Measurements from ENCODE around the gene GRIPAP1.
"Not testable (repeated sequence)": the region's sequence is repeated elsewhere in the genome, so short reads cannot be mapped to it uniquely, and the experiment has no call there.

Gene GRIPAP1

DNA sequence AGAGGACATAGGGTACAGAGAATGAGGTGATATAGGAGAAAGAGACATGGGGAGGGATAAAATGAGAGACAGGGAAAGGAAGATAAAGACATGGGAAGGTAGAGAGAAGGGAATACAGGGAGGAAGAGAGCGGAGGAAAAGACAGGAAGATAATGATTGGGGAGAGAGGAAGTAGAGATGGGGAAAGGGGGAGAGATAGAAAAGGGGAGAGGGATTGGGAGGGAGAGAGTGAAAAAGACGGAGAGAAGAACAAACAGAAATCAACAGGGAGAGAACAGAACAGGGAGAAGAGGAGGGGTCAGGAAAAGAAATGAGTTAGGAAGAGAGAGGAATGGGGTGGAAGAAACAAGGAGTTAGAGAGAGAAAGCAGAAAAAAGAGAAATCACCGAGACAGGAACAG lies 4.6 kb downstream of the GRIPAP1 start:
- DNase-seq, result no peak

DNA sequence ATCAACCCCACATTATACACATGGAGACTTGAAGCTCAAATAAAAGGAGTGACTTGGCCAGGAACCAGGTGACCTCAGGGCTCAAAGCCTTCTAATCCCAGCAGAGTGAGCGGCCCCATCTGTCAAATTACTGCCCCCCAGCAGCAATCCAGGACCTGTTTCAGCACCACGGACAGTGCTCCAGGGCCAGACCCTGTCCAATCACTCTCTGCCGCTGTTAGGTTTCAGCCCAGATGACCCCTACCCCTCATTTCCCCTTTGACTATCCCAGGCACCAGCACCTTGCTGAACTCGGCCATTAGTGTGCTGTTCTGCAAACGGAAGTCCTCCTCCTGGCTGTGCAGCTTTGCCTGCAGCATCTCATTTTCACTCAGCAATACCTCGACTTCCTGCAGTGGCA lies 5.1 kb downstream of the GRIPAP1 start:
- DNase-seq, result no peak

DNA sequence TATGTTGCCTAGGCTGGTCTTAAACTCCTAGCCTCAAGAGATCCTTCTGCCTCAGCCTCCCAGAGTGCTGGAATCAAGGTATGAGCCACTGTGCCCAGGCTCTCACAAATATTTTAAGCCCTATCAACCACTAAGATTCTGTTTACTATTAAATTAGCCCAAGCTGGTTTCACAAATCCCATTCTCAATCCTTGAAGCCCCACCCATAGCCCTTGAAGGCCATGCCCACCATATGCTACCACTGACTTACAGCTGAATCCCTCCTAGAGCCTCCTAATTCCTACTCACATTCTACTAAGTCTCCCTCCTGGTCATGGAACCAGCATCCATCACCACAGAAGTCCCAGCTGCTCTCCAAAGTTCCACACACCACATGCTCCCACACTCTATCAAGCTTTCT lies 9.7 kb downstream of the GRIPAP1 start:
- no peak for DNase-seq

DNA sequence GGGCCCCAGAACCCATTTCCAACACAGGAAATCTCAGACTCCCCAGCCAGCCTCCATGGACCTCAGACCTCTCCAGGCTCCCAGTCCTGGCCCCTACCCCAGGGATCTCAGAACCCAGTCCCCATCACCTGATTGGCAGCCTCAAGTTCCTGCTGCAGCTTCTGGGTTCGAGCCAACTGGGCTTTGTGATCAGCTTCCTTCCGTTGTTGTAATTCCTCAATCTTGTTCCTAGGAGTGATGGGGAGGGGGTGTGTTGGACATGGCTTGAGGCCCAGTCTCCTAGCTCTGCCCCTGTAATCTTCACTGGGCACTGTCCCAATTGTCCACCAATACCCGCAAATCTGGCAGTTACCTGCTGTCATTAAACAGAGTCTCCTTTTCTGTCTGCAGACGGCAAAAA lies 12.6 kb downstream of the GRIPAP1 start:
- no peak for DNase-seq

DNA sequence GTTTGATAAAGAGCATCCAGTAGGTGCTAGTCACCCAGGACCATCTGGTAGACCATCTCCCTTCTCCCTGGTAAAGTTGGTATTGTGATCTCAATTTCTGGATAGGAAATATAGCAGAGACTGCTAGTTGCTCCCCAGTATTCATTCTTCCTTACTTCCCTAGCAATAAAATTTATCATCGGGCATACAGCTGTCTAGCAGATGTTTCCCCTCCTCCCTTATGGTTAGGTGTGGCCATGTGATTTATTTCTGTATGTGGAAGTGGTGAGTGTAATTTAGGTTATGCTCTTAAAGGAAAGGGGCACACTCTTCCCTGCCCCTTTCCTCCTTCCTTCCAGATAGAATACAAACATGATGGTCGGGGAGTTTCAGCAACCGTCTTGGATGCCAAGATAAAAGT lies 18.2 kb downstream of the GRIPAP1 start:
- DNase-seq, result no peak

DNA sequence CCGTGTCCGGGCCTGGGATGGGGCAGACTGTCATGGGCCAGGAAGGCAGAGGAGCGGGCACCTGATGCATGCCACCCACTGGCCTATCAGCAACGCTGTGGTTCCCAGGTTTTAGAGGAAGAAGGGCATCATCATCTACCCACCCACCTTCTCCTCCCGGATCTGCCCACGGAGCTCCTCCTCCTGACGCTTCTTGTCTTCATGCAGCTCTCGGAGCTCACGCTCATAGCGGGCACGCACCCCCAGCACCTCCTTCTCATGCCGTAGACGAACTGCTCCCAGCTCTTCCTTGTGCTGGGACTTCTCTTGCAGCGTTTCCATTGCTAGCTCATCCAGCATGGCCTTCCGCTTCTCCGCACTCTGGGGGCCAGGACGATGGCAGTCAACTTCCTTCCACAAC lies 19.0 kb downstream of the GRIPAP1 start:
- DNase-seq, result no peak

DNA sequence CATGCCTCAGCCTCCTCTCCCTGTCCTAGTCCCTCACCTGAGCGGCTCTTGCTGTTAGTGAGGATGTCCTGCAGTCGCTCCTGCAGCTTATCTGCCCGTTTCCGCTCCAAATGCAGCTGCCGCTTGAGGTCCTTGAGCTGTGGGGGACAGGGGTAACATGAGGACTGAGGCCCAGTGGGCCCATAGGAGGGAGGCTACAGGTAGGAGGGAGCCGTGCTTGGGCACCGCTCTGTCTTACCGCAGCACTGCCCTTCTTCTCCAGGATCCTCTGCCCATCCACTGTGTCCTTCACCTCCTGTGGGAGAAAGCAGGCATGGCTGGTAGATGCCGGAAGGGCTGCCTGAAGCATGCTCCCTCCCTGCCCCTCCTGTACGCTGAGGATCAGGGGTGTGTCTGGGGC lies 20.9 kb downstream of the GRIPAP1 start:
- DNase-seq, result no peak

DNA sequence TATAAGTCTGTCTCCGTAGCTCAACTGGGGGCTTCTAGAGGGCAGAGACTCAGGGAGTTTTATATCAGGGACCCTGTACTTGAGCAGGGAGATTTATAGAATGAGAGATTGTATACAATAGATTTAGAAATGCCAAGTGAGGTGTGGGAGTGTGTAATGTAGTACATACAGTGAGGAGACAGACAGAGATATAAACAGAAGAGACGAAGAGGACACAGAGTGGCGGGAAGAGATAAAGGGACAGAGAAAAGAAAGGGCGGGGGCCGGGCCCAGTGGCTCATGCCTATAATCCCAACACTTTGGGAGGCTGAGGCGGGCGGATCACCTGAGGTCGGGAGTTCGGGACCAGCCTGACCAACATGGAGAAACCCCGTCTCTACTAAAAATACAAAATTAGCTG lies 21.7 kb downstream of the GRIPAP1 start:
- DNase-seq, result not testable (repeated sequence)

DNA sequence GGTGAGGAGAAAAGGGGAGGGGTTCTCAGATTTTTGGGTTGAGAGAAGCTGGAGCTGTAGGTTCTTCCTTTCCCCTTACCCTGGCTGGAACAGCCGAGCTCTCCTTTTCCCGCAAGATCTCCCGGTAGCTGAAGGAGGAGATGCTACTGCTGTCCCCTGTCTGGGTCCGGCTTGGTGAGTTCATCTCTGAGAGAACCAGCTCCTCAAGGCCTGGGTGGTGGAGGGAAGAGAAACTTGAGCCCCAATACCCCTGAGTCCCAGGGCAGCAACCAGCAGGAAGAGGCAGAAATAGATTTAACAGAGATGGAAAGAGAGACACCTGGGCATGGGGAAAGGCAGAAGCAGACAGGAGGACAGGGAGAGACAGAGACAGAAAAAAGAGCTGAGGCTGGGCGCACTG lies 23.8 kb downstream of the GRIPAP1 start:
- no peak for DNase-seq

DNA sequence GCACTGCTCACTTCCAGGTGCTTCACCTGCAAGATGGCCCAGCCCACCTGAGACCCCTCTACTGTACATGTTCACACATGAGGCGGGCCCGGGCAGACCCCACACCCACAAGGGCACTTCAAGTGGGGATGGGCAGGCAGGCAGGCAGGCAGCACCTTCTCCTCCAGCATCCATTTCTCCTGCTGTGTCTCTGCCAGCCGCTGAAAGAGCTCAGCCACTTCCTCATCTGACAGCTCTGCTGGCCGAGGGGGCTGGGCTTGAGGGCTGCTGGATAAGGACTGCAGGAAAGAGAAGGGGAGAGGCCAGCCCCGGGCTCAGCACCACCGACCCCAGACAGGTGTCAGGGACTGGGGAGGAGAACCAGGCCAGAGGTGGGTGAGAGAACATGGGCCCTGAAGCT lies 26.0 kb downstream of the GRIPAP1 start:
- no peak for DNase-seq

DNA sequence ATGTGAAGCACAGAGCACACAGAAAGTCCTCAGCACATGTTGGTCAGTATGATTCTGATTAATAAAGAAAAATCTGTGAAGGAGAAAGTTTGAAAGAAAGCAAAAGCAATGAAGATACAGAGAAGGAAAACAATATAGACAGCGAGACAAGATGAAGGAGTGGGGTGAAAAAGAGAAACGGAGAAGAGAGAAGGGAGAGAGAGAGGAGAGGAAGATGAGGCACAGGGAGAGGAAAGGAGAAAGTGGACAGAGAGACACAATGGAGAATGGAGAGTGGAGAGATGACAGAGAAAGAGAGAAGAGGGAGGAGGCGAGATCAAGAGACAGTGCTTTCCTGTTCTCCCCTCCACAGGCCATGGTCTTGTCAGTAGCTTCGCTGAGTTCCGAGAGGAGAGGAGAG lies 26.5 kb downstream of the GRIPAP1 start:
- DNase-seq, result no peak

DNA sequence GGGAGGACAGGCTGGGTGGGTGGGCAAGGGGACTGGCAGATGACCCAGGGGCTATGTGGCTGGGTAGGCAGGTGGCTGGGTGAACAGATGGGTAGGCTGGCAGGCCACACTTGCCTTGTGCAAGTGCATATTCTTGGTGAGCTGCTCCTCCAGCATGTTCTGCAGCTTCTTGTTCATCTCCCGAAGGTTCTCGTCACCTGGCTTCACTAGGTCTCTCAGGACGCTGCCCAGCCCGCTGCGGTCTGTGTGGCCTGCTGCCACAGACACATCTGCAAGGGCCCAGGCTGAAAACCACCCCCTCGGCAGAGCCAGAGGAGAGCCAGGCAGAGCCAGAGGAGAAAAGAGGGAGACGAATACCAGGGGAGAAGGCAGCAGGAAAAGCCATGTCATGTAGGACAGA lies 27.0 kb downstream of the GRIPAP1 start:
- DNase-seq, result no peak

DNA sequence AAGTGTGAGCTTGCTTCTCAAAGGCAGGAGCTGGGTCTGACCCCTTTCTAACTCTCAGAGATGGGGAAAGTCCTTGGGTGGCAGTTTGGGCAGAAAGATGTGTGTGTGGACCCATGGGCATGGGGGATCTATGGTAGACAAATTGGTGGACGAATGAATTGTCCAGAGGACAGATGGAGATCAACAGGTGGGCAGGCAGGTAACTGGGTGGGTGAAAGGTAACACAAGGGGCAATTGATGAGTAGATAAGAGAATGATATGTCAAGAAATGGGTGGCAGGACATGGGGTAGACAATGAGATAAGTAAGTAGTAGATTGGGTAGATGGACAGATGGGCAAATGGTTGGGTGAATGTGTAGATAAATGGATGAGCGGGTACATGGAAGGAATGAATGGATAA lies 27.5 kb downstream of the GRIPAP1 start:
- no peak for DNase-seq

DNA sequence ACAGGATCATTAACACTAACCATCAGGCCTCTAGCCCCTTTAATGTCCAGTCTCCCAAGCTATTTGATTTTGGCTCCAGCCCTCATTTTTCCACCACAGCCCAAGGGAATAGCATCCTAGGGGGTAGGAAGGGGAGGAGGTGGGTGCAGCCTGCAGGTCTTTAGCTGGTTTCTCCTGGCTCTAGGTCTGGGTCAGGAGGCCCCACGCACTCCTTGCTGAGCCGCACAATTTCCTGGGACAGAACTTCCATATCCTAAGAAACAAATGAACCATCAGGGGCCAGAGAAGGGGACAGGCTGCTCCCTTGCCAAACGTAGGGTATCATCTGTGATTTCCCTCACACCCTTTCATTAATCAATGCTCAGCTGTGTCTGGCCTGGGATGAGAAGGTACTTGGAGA lies 28.0 kb downstream of the GRIPAP1 start:
- no peak for DNase-seq

DNA sequence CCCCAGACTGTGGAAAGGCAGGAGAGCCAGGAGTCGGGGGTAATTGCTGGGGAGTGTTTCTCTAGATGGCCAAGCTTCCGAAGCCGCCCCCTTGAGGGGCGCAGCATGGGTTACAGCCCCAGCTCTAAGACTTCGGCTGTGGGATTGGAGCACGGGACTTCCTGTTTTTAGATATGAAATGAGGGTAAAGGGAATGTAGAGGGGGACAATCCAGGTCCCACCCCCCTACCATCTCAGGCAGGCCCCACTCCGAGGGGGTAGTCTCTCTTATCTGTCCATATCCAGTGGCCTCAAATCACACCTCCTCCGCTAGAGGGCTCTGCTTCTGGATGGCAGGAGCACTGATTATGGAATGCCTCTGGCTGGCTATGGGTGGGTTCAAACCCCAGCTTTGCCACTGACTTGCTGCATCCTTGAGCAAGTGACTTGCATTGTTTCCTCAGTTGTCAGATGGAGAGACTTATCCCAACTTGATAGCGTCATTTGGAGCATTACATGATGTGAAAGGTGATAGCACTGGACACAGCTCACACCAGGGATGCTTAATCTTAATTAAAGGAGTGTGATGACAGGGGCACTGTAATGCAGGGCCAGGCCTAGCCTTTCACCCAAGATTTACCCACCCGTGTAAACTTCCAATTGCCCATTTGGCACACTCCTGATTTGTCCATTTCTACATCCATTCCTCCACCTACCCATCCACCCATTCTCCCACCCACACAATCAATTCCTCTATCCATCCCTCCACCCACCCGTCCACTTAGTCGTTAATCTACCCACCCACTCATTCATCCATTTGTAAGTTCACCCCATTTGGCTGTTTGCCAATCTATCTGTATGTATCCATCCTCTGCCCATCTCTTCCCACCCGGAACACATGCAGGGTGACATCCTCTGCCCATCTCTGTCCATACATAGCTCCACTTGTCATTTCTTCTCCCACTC lies 29.6 kb downstream of the GRIPAP1 start:
- no peak for DNase-seq

DNA sequence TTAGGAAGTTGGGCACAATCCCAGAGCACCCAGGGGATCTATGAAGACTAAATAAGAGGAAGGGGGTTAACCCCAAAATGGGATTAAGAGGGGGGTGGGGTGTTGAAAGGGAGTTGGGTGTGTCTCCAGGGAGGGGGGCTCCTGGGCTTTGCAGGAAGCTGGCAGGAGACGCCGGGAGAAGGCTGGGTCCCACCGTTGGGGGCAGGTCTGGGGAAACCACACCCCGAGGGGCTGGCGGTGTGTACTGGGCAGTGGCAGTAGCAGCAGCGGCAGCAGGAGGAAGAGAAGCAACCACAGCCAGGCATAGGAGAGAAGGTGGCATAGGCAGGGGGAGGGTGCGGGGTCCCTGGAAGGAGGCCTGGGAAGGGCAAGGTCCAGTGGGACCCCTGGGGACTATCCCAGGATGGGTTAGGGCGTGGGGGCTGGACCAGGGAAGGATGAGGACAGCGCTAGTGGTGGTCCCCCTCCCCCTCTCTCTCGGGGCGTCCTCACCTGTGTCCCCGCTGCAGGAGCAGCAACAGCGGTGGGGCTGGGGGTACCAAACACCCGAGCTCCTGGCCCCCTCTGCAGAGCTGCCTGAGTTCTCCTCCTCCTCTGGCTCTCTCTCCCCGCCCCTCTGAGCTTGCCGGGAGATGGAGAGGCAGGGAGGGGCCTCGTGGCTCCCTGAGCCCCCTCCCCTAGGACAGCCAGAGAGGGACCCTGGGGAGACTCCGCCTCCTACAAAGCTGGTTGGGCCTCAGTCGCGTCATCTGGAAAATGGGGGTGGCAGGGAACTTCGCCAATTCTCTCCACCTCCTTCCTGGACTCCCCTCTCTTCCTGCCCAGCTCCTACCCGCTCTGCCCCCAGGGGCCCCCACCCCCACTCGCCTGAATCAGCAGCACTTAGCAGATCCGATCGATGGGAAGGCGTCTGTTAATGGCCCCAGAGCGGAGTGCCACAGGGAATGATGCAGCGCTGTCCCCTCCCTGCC lies 30.5 kb downstream of the GRIPAP1 start, which contains the start of gene KCND1:
TSS of gene KCND1 (minus strand) at position 596 of the 971 bp plus-strand sequence. CDS start 1,573 bp downstream, outside the sequence.
- DNase-seq, result no peak

DNA sequence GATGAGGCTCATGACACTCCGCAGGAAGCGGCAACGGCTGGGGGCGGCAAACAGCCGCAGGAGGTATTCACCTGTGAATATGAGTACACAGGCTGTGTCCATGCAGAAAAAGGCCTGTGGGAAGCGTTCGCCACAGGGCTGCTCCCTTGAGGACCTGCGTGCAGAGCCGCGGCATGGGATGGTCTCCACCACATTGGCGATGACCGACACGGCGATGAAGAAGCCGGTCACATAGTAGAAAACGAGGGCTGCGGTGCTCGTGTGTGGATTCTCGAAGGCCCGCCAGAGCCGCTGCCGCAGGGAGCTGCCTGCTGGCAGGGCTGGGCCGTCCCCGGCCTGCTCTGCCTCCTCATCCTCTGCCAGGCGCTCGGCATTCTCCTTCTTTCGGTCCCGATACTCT lies 32.6 kb downstream of the GRIPAP1 start:
- DNase-seq, result no peak

DNA sequence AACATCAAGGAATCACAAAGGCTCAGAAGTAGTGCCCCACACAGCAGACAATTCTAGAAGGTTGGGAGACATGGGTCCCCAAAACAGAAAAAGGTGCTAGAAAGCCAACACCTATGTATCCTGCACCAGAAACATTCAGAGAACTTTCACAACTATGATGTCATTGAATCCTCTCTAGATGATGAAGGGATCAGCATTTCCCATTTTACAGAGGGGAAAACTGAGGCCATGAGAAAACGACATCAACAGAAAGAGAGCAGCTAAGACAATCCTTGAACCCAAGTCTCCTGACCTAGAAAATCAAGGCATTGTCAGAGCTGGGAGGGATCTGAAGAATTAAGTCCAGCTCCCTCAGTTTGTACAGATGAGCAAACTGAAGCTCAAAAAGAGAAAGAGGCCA lies 33.7 kb downstream of the GRIPAP1 start:
- no peak for DNase-seq

DNA sequence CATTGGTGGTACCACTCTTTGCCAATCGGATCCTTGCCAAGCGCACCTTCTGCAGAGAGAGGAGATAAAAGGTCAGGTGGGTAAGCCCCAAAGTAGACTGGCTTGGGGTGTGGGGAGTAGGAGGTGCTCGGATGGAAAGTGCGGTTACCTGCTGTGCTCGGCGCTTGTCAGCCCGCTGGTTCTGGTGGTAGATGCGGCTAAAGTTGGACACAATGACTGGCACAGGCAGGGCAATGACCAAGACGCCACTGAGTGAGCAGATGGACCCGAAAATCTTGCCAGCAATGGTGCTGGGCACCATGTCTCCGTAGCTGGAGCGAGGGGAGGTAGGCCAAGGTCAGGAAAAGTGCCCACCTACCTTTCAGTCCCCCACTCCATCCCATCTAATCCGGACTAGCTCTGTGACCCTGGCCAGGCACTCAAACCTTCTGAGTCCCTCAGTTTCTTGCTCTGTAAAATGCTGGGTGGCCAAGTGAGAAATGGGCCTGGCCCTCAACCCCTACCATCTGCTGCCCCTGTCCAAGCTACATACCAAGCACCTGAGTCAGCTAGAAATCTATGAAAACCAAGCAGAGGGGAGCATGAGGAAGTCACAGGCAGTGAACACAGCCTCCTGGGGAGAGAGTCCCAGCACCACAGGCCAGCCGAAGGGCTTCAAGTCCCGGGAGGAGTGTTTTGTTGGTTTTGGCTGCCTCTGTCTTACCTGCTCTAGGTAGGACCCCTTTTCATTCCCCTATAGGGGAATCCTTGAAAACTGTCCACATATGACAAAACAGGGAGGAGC lies 35.1 kb downstream of the GRIPAP1 start:
- DNase-seq, result no peak

DNA sequence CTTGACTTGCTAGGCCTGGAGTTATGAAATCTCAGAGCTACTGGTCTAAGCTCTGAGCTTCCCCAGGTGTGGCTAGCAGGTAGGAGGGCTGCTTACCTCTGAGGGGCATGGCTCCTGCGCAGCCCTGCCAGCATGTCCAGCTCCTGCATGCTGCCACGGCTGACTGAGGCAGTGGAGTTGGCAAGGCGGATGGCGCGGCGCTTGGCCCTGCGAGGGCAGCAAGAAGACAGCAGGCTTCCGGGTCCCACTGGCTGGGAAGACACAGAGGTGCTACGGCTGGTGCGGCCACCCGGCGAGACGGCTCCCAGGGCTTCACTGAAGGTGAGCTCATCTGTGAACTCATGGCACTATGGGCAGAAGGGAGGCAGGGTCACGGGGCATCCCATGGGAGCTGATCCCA lies 36.1 kb downstream of the GRIPAP1 start:
- no peak for DNase-seq

DNA sequence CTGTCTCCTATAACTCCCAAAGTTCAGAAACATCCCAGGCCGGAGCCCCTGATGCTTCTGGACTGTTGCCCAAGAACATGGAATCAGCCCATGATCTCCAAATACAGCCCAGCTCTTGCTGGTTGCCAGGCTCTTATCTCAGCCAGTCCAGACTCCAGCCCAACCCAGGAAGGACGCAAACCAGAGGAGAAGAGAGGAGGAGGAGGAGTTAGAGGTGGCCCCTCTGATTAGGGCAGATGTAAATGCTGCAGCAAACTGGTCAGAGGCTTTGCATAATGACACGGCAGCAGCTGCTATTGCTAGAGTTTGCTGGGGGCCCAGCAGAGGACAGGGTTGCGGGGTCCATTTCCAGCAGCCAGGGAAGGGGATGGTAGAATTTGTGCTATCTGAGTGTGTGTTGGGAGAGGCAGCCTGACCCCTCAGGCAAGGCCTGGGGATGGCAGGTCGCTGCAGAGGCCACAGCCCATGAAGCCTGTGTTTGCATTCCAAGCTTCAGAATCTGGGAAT lies 40.4 kb downstream of the GRIPAP1 start:
- DNase-seq, result no peak

DNA sequence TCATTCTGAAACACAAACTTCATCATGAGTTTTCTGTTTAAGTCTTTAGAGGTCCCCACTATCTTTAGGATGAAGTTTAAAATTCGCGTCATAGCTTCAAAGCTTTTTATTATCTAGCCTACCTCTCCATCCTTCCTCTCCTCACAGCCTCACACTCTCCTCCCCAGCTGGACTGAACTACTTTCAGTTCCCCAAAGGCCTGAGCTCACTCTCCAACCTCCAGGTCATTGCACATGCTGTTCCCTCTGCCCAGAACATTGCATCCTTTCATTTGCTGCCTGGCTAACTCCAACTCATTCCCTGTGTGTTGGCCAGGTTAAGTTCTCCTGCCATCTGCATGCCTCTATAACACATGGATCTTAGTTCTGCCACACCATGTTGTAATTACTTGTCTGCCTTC lies 41.8 kb downstream of the GRIPAP1 start:
- DNase-seq, result no peak

DNA sequence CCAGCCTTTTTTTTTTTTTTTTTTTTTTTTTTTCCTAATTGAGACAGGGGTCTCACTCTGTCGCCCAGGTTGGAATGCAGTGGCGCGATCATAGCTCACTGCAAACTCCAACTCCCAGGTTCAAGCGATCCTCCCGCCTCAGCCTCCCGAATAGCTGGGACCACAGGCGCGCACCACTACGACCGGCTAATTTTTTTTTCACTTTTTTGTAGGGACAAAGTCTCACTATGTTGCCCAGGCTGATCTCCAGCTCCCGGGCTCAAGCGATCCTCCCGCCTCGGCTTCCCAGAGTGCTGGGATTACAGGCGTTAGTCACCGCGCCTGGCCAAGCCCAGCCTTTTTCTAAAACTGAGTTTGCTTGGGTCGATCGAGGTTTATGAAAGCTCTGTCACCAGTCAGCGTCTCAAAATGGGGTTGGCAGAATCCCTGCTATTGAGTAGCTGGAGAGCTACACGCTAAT lies 43.4 kb downstream of the GRIPAP1 start:
- no peak for DNase-seq
